Lung (tissue), 12 donors: Measurements from ENCODE around the gene CCDC106. TPM values are rescaled to one million over a fixed set of nuclear protein-coding genes. Genes with fewer than 3 reads are reported as not detected.

Experiments used
- ATAC-seq: fragments of 200-7000 bp; cut with Tn5 transposase; one replicate; pipeline ENCODE4 v1.9.1; 2020; ENCODE audit warnings: moderate number of reproducible peaks; ENCODE audit not compliant: insufficient read depth, low FRiP score
- DNase-seq, 3 donors: peaks; one replicate each; pipeline ENCODE4 v3.0.0-alpha.2; 2013 to 2017
- H3K27ac ChIP-seq, 2 donors: one replicate each; pipeline ENCODE4 v1.5.1; 2013; ENCODE audit warnings: mild to moderate bottlenecking in 2 of 2, moderate library complexity in 2 of 2, control low read depth in 1 of 2, inconsistent platforms in 1 of 2, low read depth in 1 of 2, low read length in 1 of 2
- H3K27me3 ChIP-seq, 3 donors: one replicate each; pipeline ENCODE4 v1.5.1; 2013; ENCODE audit warnings: low read length in 2 of 3; ENCODE audit not compliant: control insufficient read depth in 3 of 3, insufficient read depth in 3 of 3
- H3K36me3 ChIP-seq, 4 donors: one replicate each; pipeline ENCODE4 v1.5.1; 2013; ENCODE audit warnings: low read length in 4 of 4, mild to moderate bottlenecking in 1 of 4, moderate library complexity in 1 of 4; ENCODE audit not compliant: control insufficient read depth in 4 of 4, insufficient read depth in 4 of 4
- H3K4me1 ChIP-seq, 5 donors: one replicate each; pipeline ENCODE4 v1.5.1; 2013; ENCODE audit warnings: low read length in 5 of 5, mild to moderate bottlenecking in 2 of 5, moderate library complexity in 1 of 5; ENCODE audit not compliant: control insufficient read depth in 5 of 5, insufficient read depth in 5 of 5
- H3K4me3 ChIP-seq: one replicate; pipeline ENCODE4 v1.5.1; 2013; ENCODE audit warnings: mild to moderate bottlenecking, control low read depth, moderate library complexity
- H3K9ac ChIP-seq, 2 donors: one replicate each; pipeline ENCODE4 v1.5.1; 2013; ENCODE audit warnings: low read length in 2 of 2, control low read depth in 1 of 2; ENCODE audit not compliant: insufficient read depth in 1 of 2
- H3K9me3 ChIP-seq, 4 donors: one replicate each; pipeline ENCODE4 v1.5.1; 2013; ENCODE audit warnings: low read length in 3 of 4, mild to moderate bottlenecking in 1 of 4, moderate library complexity in 1 of 4; ENCODE audit not compliant: control insufficient read depth in 4 of 4, insufficient read depth in 3 of 4
- CTCF ChIP-seq: IDR thresholded peaks from 2 replicates; pipeline ENCODE4 v1.5.1; 2012; ENCODE audit warnings: mild to moderate bottlenecking; ENCODE audit errors: control extremely low read depth, extremely low read depth
- WGBS, 2 donors: extraction: QIAGEN DNeasy Blood & Tissue Kit; methylation state at CpG; one replicate each; pipeline ENCODE4 v1.1.7; 2013; 5-methylcytosine and 5-hydroxymethylcytosine counted together
- polyA plus RNA-seq, 2 donors: library from polyadenylated mRNA; stranded (reverse); fragments of 200-250 nt; gene quantifications; one replicate each; pipeline ENCODE4 v1.2.1, GENCODE V29; 2013
- total RNA-seq, 2 donors: library from RNA; depleted of rRNA in 1 of 2; stranded (reverse); fragments of >200 nt in 1 of 2; gene quantifications; one replicate each; pipeline ENCODE4 v1.2.1, GENCODE V29; 2014 to 2021
- donor health status: control.
- donor health status: control.
- donor health status: Bipolar disorder and iron deficiency.
- donor health status: healthy.
- donor health status: DM: yes; HTN: yes; CAD: no.

The CCDC106 gene
- total and polyA plus RNA-seq, 4 donors = 8.3 to 25.9 (median 14.3) TPM

GRCh38 chr19:55649268-55650125 is 1.5 kb downstream of the CCDC106 start:
- peaks cover 0 to 20% (median 9%) of the 10 kb centered on the region in 5 donors for H3K4me1 ChIP-seq
- no peak overlapping the region for H3K27ac ChIP-seq
- no peak for TF ChIP-seq CTCF
- ATAC-seq = no peak
- no peaks in the 10 kb centered on the region for H3K9me3 ChIP-seq
- WGBS, 2 donors = 80 to 82% methylated on average over 17 of the region's 17 CpGs
- H3K27me3 ChIP-seq = no peaks in the 10 kb centered on the region
- no peak for DNase-seq
- no peak overlapping the region for H3K4me3 ChIP-seq
- peaks cover 0 to 15% (median 3%) of the 10 kb centered on the region in 4 donors for H3K36me3 ChIP-seq
- H3K9ac ChIP-seq = no peak overlapping the region

GRCh38 chr19:55650126-55650557 is 2.1 kb downstream of the CCDC106 start:
- ATAC-seq (no peak), DNase-seq (no peak)
- Histone ChIP-seq H3K4me3 (no peak overlapping the region), H3K4me1 (peaks cover 0 to 18% (median 5%) of the 10 kb centered on the region in 5 donors), H3K27me3 (no peaks in the 10 kb centered on the region), H3K9ac (no peak overlapping the region), H3K9me3 (no peaks in the 10 kb centered on the region), H3K27ac (no peak overlapping the region), H3K36me3 (peaks cover 0 to 8% (median under 1%) of the 10 kb centered on the region in 4 donors)
- 95 to 98% methylated on average over 4 of the region's 4 CpGs for WGBS, 2 donors
- no peak for TF ChIP-seq CTCF

- ATAC-seq = no peak
- Histone ChIP-seq H3K4me3 (no peak overlapping the region), H3K27ac (no peak overlapping the region), H3K9me3 (no peaks in the 10 kb centered on the region), H3K36me3 (peaks cover 0 to 4% (median 1%) of the 10 kb centered on the region in 4 donors), H3K9ac (no peak overlapping the region), H3K4me1 (peaks cover 0 to 18% (median 5%) of the 10 kb centered on the region in 5 donors), H3K27me3 (no peaks in the 10 kb centered on the region)
- WGBS, 2 donors = 96 to 97% methylated on average over 17 of the region's 17 CpGs
- TF ChIP-seq CTCF = no peak
- no peak for DNase-seq
These were observed 2.7 kb downstream of the CCDC106 start for GRCh38 chr19:55650602-55651230.
